HepG2 (cell line): ENCODE results near the gene KMT2D. TPM values are rescaled to one million over a fixed set of nuclear protein-coding genes. Genes with fewer than 3 reads are reported as not detected.

Experiments used
- ATAC-seq: fragments of 200-7000 bp; cut with Tn5 transposase; 3 replicates; pipeline ENCODE4 v1.9.1; 2020; ENCODE audit warnings: mild to moderate bottlenecking, moderate library complexity
- BruUV-seq: library from RNA; stranded (reverse); fragments of 400-500 nt; replicated peaks from 2 replicates; lab custom pipeline; 2021; lab: Mats Ljungman, UMichigan
- CTCF ChIA-PET: fragments of 300-600 bp; formaldehyde crosslinking; extraction: SDS; loops from one replicate; lab custom pipeline; 2021; ENCODE audit warnings: low total read pairs, inconsistent platforms, low intra/inter-chr PET ratio; lab: Yijun Ruan, JAX
- POLR2A ChIA-PET: fragments of 350-600 bp; sonication (Branson Sonifier 250); formaldehyde crosslinking; loops from one replicate; lab custom pipeline; 2020; ENCODE audit warnings: antibody characterized with exemption, inconsistent platforms; lab: Yijun Ruan, JAX
- DNase-seq: peaks from one replicate; pipeline ENCODE4 v3.0.0-alpha.2; 2015; ENCODE audit warnings: low spot score
- FAIRE-seq: peaks from 3 replicates; lab custom pipeline; 2011; peaks lifted over from hg19 to GRCh38; lab: Jason Lieb, UNC
- H2AFZ ChIP-seq: one replicate; pipeline ENCODE4 v1.6.1; 2011; ENCODE audit warnings: low read length, inconsistent platforms
- H3K27ac ChIP-seq: fragments of 300-600 bp; 3 replicates; pipeline ENCODE4 v1.8.0; 2011; ENCODE audit warnings: mixed run types, mild to moderate bottlenecking, mixed read lengths, low read length, inconsistent platforms; ENCODE audit not compliant: insufficient read depth; ENCODE audit errors: extremely low read length
- H3K27me3 ChIP-seq, 2 experiments: fragments of 200-600 bp in 1 of 2; 2 replicates in 1 of 2; 3 replicates in 1 of 2; pipeline versions ENCODE4 v1.6.0 to v1.8.0; 2011; ENCODE audit warnings: low read length in 2 of 2, mild to moderate bottlenecking in 2 of 2, moderate library complexity in 2 of 2, inconsistent platforms in 1 of 2; ENCODE audit not compliant: insufficient read depth in 2 of 2, control insufficient read depth in 1 of 2
- H3K36me3 ChIP-seq, 2 experiments: fragments of 200-600 bp in 1 of 2; replicated peaks in 1 of 2; 2 replicates in 1 of 2; 3 replicates in 1 of 2; pipeline versions ENCODE4 v1.5.1 to v1.8.0; 2011; ENCODE audit warnings: low read length in 2 of 2, inconsistent platforms in 1 of 2; ENCODE audit not compliant: insufficient read depth in 2 of 2, control insufficient read depth in 1 of 2
- H3K4me1 ChIP-seq: 2 replicates; pipeline ENCODE4 v1.5.1; 2012; ENCODE audit warnings: low read length, inconsistent platforms; ENCODE audit not compliant: insufficient read depth
- H3K4me2 ChIP-seq: 2 replicates; pipeline ENCODE4 v1.6.0; 2011; ENCODE audit warnings: low read depth, low read length, inconsistent platforms
- H3K4me3 ChIP-seq, 3 experiments: fragments of 200-600 bp in 1 of 3; sonication (generic), shearing (Covaris generic) in 1 of 3; replicated peaks in 1 of 3; 2 replicates each; pipeline ENCODE4 v1.5.1; 2011 to 2016; ENCODE audit warnings: low read length in 3 of 3, inconsistent platforms in 2 of 3, low read depth in 2 of 3, mild to moderate bottlenecking in 2 of 3, control low read depth in 1 of 3, mixed read lengths in 1 of 3; ENCODE audit not compliant: insufficient read depth in 1 of 3
- H3K79me2 ChIP-seq: one replicate; pipeline ENCODE4 v1.6.1; 2011; ENCODE audit warnings: low read length, inconsistent platforms; ENCODE audit not compliant: insufficient read depth
- H3K9ac ChIP-seq: 2 replicates; pipeline ENCODE4 v1.6.0; 2011; ENCODE audit warnings: mild to moderate bottlenecking, low read depth, low read length, inconsistent platforms; ENCODE audit not compliant: insufficient read depth
- H3K9me3 ChIP-seq: 2 replicates; pipeline ENCODE4 v1.5.1; 2012; ENCODE audit warnings: mild to moderate bottlenecking, low read length
- H4K20me1 ChIP-seq: 2 replicates; pipeline ENCODE4 v1.6.0; 2011; ENCODE audit warnings: inconsistent platforms, mild to moderate bottlenecking, low read length, moderate library complexity; ENCODE audit not compliant: insufficient read depth
- AGO2 ChIP-seq: fragments of 200-400 bp; formaldehyde crosslinking; optimal IDR thresholded peaks from 2 replicates; pipeline ENCODE3; 2017; ENCODE audit warnings: mild to moderate bottlenecking, low read depth, low read length, moderate library complexity
- CBX2 ChIP-seq, 2 experiments: fragments of 200-600 bp in 1 of 2; sonication (generic); formaldehyde crosslinking in 1 of 2; IDR thresholded peaks; 2 replicates each; pipeline versions ENCODE4 v1.7.0 to v1.8.1; 2018 to 2022; ENCODE audit warnings: low read depth in 2 of 2, low read length in 1 of 2, mild to moderate bottlenecking in 1 of 2, missing genetic modification reagents in 1 of 2
- NCOA2 ChIP-seq: sonication (generic); formaldehyde crosslinking; IDR thresholded peaks from 2 replicates; pipeline ENCODE4 v1.8.0; 2022; ENCODE audit warnings: inconsistent platforms
- SP5 ChIP-seq: IDR thresholded peaks from 2 replicates; pipeline ENCODE4 v1.6.1; 2016; ENCODE audit warnings: low read depth, borderline replicate concordance
- TRIM24 ChIP-seq: sonication (generic); formaldehyde crosslinking; IDR thresholded peaks from 2 replicates; pipeline ENCODE4 v1.8.0; 2022; ENCODE audit warnings: mild to moderate bottlenecking, missing genetic modification reagents
- ZNF564 ChIP-seq: sonication (generic); formaldehyde crosslinking; IDR thresholded peaks from 2 replicates; pipeline ENCODE4 v1.8.1; 2023; ENCODE audit warnings: mild to moderate bottlenecking, missing genetic modification reagents
- WGBS: methylation state at CpG from one replicate; pipeline ENCODE4 v1.1.6; 2017; ENCODE audit warnings: low lambda C conversion rate; 5-methylcytosine and 5-hydroxymethylcytosine counted together
- in situ Hi-C: cut with HindIII; loops from 2 replicates; pipeline ENCODE4 v1.10.0; 2017; ENCODE audit warnings: low pct_unique_long_range_greater_than_20kb; ENCODE audit not compliant: extremely low pct_ligation_motif_present
- intact Hi-C: fragments of 100-400 bp; cut with micrococcal nuclease; formaldehyde crosslinking; loops from one replicate; pipeline ENCODE4 v1.10.0; 2022; ENCODE audit not compliant: unreplicated experiment
- polyA plus RNA-seq, 8 experiments: library from polyadenylated mRNA; depleted of rRNA in 3 of 8; stranded (reverse) in 7 of 8; unstranded in 1 of 8; fragments of >200 nt; fragmentation: Illumina TruSeq in 4 of 8; extraction: Trizol in 4 of 8; gene quantifications; 2 replicates each; pipeline versions ENCODE4 v1.2.1 to v1.2.3, GENCODE V29; 2011 to 2016; ENCODE audit warnings: low read depth in 4 of 8, missing spikeins in 1 of 8, mixed read lengths in 1 of 8; ENCODE audit not compliant: insufficient read depth in 1 of 8
- total RNA-seq, 5 experiments: library from RNA; depleted of rRNA; stranded (reverse); fragments of >200 nt; fragmentation: Illumina TruSeq; extraction: Trizol; gene quantifications; 2 replicates each; pipeline ENCODE4 v1.2.3, GENCODE V29; 2016; ENCODE audit warnings: low read depth in 1 of 5
- TF ChIP-seq, protein P1 (sequence below): sonication (generic); formaldehyde crosslinking; IDR thresholded peaks from 2 replicates; pipeline ENCODE4 v1.4.0; 2020; ENCODE audit warnings: missing genetic modification reagents

Gene KMT2D
- total and polyA plus RNA-seq, 2 of the 13 experiments (the other 11 are each of a cell fraction or from before 2014, with no cell fraction given), result 8.1 to 10.4 TPM

DNA sequence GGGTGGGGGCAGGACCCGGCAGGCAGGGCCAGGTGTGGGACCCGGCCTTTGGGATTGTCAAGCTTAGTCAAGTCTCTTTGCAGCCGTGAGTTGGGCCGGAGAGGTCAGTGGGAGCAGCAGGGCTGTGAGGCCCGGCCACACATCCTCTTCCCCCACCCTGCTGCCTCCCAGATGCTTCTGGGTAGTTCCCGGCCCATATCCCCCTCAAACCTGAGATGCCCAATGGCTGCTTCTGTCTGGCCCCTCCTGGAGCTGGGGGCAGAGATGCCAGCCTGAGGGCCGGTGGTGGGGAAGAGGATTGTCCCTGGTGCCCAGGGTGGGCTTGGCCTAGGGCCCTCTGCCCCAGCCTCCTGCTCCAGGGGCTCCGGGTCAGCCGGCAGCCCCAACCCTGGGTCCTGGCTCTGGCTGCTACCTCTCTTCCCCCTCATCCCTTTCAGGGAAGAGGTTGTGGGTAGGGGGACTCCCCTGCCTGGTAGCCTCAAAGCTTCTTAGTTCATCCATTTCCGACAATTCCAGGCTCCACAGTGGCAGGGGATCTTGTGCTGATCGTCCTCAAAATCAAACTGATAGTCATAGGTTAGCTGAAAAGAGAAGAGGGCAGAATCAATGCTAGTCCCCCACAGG is 39.2 kb downstream of the KMT2D start:
- 97% methylated on average over 6 of the region's 11 CpGs for WGBS
- ATAC-seq (no peak), DNase-seq (no peak), FAIRE-seq (no peak)
- ChIA-PET POLR2A (interaction anchor here (1.1 kb wide), 1 partner anchor 25 kb away, joined by 3 read pairs; no protein-coding TSS in a partner anchor), CTCF (no interaction called here)
- BruUV-seq, result no TSS peak
- H3K4me2 ChIP-seq, result no peak overlapping the region
- H4K20me1 ChIP-seq, result no peaks in the 10 kb centered on the region
- H3K9me3 ChIP-seq, result no peaks in the 10 kb centered on the region
- intact Hi-C loops, result no loop called here
- H3K4me1 ChIP-seq, result peaks cover 20% of the 10 kb centered on the region
- peaks cover 21 to 41% of the 10 kb centered on the region in 2 experiments for H3K36me3 ChIP-seq
- TF ChIP-seq NCOA2 (CRISPR knock-in tag) (no peak), AGO2 (peak; percentile 57)
- TF ChIP-seq, all 625 proteins: peak for 1
- Histone ChIP-seq H3K9ac (no peak overlapping the region), H3K27me3 (no peaks in the 10 kb centered on the region), H2AFZ (no peak overlapping the region), H3K79me2 (peaks cover 6% of the 10 kb centered on the region), H3K4me3 (no peak overlapping the region), H3K27ac (no peak overlapping the region)
- in situ Hi-C loops, result no loop called here

DNA sequence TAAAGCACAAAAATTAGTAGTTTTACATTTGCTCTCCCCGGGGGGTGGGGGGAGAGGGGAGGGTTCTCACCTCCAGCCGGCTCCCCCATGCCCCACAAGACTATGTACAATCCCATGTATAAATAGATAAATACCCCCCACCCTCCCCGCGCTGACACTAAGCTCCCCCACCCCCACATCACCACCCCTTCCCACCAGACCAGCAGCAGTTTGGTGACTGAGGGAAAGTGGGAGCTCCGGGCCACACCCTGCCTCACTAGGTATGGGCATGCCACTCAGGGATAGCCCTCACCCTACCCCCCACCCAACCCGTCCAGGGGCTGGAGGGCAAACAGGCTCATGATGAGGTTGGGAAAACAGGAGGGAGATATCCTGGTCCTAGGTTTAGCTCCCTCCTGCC is 40.2 kb downstream of the KMT2D start:
- no peak for DNase-seq
- ChIA-PET CTCF (interaction anchor here (3.4 kb wide), 1 partner anchor 24 kb away, joined by 15 read pairs; no protein-coding TSS in a partner anchor), POLR2A (interaction anchor here (1.1 to 1.3 kb wide), 6 partner anchors 13 to 36 kb away, joined by 3 to 9 read pairs (median 4); partner anchors contain the start of gene DDN)
- in situ Hi-C loops (no loop called here), intact Hi-C loops (no loop called here)
- ATAC-seq, result no peak
- no peaks in the 10 kb centered on the region for H3K9me3 ChIP-seq
- H2AFZ ChIP-seq, result no peak overlapping the region
- H3K4me3 ChIP-seq, result no peak overlapping the region
- no peak overlapping the region for H3K27ac ChIP-seq
- TF ChIP-seq SP5 (no peak), CBX2 (IDR thresholded peaks at IDR 0.05; ENCODE audit: low read depth, low read length) (no peak), CBX2 (CRISPR knock-in tag; IDR thresholded peaks at IDR 0.05; ENCODE audit: low read depth) (no peak), ZNF564 (CRISPR knock-in tag) (no peak), TRIM24 (CRISPR knock-in tag) (no peak)
- TF ChIP-seq, protein P1, sequence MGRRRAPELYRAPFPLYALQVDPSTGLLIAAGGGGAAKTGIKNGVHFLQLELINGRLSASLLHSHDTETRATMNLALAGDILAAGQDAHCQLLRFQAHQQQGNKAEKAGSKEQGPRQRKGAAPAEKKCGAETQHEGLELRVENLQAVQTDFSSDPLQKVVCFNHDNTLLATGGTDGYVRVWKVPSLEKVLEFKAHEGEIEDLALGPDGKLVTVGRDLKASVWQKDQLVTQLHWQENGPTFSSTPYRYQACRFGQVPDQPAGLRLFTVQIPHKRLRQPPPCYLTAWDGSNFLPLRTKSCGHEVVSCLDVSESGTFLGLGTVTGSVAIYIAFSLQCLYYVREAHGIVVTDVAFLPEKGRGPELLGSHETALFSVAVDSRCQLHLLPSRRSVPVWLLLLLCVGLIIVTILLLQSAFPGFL (CRISPR knock-in tag), result no peak
- H3K9ac ChIP-seq, result no peak overlapping the region
- H3K36me3 ChIP-seq, result peaks cover 18 to 31% of the 10 kb centered on the region in 2 experiments
- 93% methylated on average over 5 of the region's 6 CpGs for WGBS
- no peaks in the 10 kb centered on the region for H3K27me3 ChIP-seq
- no peak overlapping the region for H3K4me2 ChIP-seq
- H3K4me1 ChIP-seq, result peaks cover 20% of the 10 kb centered on the region
- BruUV-seq, result no TSS peak
- H4K20me1 ChIP-seq, result no peaks in the 10 kb centered on the region
- FAIRE-seq, result no peak
- H3K79me2 ChIP-seq, result peaks cover 6% of the 10 kb centered on the region
